HG03175 (cell line): ENCODE measurements around the gene SLC12A6.

ENCODE experiments used
- ATAC-seq: cut with Tn5 transposase; IDR thresholded peaks from one replicate; pipeline ENCODE4 v1.9.1; 2021; ENCODE audit warnings: mild to moderate bottlenecking, moderate library complexity; ENCODE audit not compliant: unreplicated experiment

SLC12A6 gene

DNA sequence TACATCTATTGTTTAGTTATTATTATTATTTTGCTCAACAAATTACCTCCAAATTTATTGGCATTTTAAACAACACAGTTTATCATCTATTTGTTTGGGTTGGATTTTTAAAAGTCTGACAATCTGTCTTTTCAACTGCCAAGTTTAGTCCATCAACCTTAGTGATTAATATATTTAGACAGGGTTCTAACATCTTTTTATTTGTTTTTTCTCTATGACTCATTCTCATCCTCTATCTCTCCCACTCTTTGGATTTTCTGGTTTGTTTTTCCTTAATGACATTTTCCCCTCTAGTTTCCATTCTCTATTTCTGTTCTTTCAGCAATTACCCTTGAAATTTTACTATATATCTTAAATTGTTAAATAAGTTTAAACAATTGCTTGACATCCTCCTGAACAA is 70.8 kb downstream of the SLC12A6 start:
- no peak for ATAC-seq

DNA sequence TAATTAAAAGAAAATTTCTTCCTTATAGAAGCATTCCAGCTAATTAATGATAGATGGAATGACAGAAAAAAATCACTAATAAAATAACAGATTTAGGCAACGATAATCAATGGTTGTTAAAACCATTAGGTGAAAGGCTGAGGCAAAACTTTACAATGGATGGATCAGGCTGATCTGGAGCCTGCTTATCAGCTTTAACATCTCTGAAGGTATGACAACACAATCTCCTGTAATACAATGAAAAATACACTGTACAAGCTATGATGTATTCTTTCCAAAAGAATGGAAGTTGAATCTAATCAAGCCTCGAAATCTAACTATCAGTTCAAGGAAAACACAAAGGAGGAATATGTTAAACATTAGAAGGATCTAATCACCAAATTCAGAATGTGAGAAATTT is 73.5 kb downstream of the SLC12A6 start:
- no peak for ATAC-seq

DNA sequence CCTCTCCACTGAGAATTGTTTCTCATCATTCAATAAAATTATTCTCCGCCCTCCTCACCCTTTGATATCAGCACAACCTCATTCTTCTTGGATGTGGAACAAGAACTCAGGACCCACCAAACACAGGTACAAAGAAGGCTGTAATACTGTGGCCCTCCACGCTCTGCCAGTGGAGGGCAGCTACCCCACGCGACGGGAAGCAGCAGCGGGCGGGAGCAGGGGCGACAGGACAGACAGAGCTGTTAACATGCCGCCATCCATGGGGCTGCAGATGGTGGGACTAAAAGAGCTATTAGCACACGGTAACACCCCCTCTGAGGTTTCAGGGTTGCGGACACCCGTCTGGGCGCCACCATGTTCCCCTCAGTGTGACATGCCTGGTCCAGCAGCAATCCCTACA is 75.2 kb downstream of the SLC12A6 start:
- ATAC-seq, result no peak

GRCh38 chr15:34259566-34259965 is 78.0 kb downstream of the SLC12A6 start:
- no peak for ATAC-seq

- ATAC-seq, result no peak
Observed at GRCh38 chr15:34258151-34258550, 79.4 kb downstream of the SLC12A6 start.

DNA sequence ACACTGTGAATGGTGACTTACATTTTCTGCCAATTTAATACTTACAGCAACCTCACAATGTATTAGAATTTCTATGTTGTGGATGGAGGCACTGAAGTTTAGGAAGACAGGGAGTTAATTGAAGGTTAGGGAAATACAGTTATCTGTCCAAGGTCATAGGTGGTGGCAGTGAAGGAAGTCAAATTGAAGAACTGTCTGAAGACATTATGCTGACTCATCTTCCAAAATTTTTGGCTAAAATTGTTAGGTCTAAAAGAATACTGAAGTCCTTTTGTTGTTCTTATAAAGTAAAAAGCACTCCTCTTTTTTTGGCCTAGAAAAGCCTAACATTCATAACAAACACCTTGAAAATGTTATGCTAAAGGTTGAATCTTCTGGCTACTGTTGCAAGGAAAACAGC is 85.0 kb downstream of the SLC12A6 start:
- ATAC-seq, result no peak

GRCh38 chr15:34248190-34248589 is 89.4 kb downstream of the SLC12A6 start:
- ATAC-seq, result no peak

DNA sequence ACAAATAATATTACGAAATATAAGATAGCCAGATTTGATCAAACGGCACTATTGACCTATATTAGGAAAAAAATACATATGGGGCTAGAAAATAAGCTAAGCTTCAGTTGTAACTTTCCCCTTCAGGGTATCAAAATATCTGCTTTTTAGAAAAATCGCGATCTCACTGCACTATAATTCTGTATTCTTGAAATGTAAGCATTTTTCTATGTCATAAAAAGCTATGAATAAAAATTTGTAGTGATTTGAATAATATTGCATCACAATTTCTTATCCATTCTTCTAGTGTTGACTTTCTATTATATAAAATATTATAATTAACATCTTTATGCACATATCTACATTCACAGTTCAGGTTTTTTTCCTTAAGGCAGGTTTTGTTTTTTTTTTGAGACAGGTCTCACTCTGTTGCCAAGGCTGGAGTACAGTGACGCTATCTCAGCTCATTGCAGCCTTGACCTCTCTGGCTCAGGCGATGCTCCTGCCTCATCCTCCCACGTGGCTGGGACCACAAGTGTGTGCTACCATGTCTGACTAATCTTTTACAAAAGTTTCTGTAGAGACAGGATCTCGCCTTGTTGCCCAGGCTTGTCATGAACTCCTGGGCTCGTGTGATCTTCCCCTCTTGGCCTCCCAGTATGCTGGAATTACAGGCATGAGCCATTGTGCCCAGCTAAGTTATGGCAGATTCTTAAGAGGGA is 91.2 kb downstream of the SLC12A6 start:
- ATAC-seq, result no peak

GRCh38 chr15:34243226-34243625 is 94.4 kb downstream of the SLC12A6 start:
- no peak for ATAC-seq

GRCh38 chr15:34242331-34242710 is 95.3 kb downstream of the SLC12A6 start:
- no peak for ATAC-seq

GRCh38 chr15:34241376-34242330 is 95.9 kb downstream of the SLC12A6 start:
- peak; percentile 77 for ATAC-seq

DNA sequence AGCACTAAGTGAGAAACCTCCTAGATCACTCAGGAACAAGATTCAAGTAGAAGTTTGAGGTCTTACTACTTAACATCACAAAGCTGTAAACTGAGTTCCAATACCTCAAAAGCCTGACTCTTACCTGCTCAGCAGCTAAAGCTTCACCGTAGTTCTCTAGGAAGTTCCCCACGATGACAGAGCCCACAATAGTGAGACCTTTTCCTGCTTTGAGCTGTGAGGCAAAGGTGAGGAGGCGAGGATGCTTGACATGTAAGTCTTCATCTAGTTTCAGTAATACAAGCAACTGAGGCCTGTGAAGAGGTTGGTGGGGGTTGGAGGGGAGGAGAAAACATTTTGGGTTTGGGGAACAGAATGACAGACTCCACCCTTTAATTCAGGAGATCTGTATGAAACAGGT is 97.0 kb downstream of the SLC12A6 start:
- no peak for ATAC-seq

- ATAC-seq, result no peak
Observed at GRCh38 chr15:34239151-34239808, 98.3 kb downstream of the SLC12A6 start.

DNA sequence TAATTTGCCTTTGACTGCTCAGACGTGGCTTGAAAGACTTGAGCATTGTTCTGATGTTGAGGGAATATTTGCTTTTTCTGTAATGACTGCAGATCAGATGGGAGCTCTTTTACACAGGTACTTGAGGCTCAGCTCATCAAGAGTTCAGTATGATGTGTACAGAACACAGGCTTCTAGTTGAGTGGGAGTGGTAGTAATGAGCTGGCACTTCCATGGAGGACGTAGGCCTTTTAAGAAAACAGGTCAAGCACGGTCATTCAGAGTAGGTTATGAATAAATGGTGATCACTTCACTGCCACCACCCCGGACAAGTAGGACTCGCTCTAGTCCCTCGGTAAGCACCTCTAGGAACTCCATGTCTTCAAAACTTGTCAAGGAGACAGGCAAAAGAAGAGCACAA is 104.0 kb downstream of the SLC12A6 start:
- no peak for ATAC-seq

GRCh38 chr15:34223904-34224596 is 113.5 kb downstream of the SLC12A6 start:
- ATAC-seq, result no peak

- no peak for ATAC-seq
Observed at GRCh38 chr15:34217587-34218225, 119.9 kb downstream of the SLC12A6 start.

DNA sequence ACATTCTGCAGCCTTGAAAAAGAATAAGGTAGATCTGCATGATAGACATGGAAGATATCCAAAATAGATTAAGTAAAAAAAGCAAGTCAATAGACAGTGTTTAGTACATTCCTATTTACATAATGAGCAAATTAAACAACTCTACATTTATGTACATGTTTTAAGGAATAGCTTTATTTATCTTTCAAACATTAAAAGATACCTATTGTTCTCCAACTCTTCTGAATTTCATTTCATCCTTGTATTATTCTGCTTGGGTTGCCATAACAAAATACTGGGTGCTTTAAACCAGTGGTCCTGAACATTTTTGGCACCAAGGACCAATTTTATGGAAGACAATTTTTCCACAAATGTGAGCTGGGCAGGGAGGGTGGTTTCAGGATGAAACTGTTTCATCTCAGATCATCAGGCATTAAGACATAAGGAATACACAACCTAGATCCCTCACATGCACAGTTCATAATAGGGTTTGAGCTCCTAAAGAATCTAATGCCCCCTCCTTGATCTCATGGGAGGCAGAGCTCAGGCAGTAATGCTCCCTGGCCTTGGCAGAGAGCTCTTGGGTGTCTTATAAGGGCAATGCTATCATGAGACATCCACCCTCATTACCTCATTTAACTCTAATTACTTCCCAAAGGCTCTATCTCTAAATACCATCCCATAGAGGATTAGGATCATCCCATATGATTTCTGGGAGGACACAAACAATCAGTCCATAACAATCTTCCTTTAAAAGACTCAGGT is 120.9 kb downstream of the SLC12A6 start:
- no peak for ATAC-seq

GRCh38 chr15:34214135-34214534 is 123.4 kb downstream of the SLC12A6 start:
- no peak for ATAC-seq

DNA sequence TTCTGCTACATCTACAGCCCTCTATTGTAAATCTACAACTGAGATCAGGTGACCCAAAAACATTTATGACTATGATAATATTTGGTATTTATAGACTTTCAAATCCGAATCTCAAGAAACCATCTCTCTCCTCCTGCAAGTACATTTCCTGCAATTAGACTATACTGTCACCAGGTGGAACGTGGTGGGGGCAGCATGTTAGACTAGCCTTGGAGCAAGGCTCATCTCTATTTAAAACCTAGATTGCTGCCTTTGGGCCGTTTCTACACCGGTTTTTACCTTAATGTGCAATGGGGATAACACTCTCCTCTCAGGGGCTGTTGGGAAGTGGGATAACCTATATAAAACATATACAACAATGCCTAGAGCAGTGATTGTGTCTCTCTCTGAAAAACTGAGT is 123.9 kb downstream of the SLC12A6 start:
- ATAC-seq, result no peak
